Measurements from ENCODE around the gene SLC25A11. TPM values are rescaled to one million over a fixed set of nuclear protein-coding genes. Genes with fewer than 3 reads are reported as not detected.

SLC25A11 gene
- total and polyA plus RNA-seq, 2 donors (not counting 1 experiment from before 2014, with no cell fraction given): 32.3 to 44.4 TPM

- Histone ChIP-seq H3K9me3 (ENCODE audit: control extremely low read depth in 1 of 3, control insufficient read depth in 2 of 3, insufficient read depth in 1 of 3, low read length in 2 of 3) (peaks cover 0 to 25% (median 0%) of the 10 kb centered on the region in 3 donors), H2AFZ (ENCODE audit: insufficient read depth, low read depth, low read length, poor library complexity, severe bottlenecking) (peak overlapping the region; percentile 69), H3K4me2 (replicated peaks; ENCODE audit: low read depth, low read length, poor library complexity, severe bottlenecking) (peak overlapping the region; percentile 98), H3K4me3 (ENCODE audit: control extremely low read depth in 1 of 5, extremely low read depth in 1 of 5, insufficient read depth in 1 of 5, low read depth in 2 of 5, low read length in 4 of 5) (peak overlapping the region; percentile 32 to 73 (median 66)), H3K36me3 (replicated peaks in 1 of 2; ENCODE audit: control extremely low read depth in 1 of 2, control insufficient read depth in 1 of 2, extremely low read depth in 1 of 2, insufficient read depth in 2 of 2, low read length in 1 of 2) (peaks cover 0 to 15% of the 10 kb centered on the region in 2 experiments), H3K27me3 (replicated peaks in 1 of 4; ENCODE audit: control extremely low read depth in 1 of 4, control insufficient read depth in 3 of 4, insufficient read depth in 4 of 4, low read length in 3 of 4) (peaks cover 0 to 27% (median 11%) of the 10 kb centered on the region in 4 experiments), H4K20me1 (ENCODE audit: control insufficient read depth, insufficient read depth, low read length, poor library complexity, severe bottlenecking) (no peaks in the 10 kb centered on the region), H3K27ac (ENCODE audit: low read length in 2 of 2) (peak overlapping the region in 1 of 2 donors; percentile 55), H3K4me1 (ENCODE audit: control insufficient read depth in 2 of 2, insufficient read depth in 2 of 2, low read length in 2 of 2) (peaks cover 45 to 53% of the 10 kb centered on the region in 2 donors), H3K9ac (ENCODE audit: low read length) (peak overlapping the region; percentile 68), H3K79me2 (ENCODE audit: control insufficient read depth, insufficient read depth, low read length) (no peaks in the 10 kb centered on the region)
- H3K4me1 Mint-ChIP-seq: peaks cover 48% of the 10 kb centered on the region
- H3K27me3 Mint-ChIP-seq: peaks cover 4% of the 10 kb centered on the region
- peak overlapping the region; percentile 93 for H3K4me3 Mint-ChIP-seq
- ATAC-seq (ENCODE audit: low read depth) (peak; percentile 16), DNase-seq (peak; percentile 91)
- POLR2A ChIA-PET: interaction anchor here (0.6 to 2.1 kb wide), 4 partner anchors 39 to 110 kb away, joined by 3 to 9 read pairs (median 6); partner anchors contain the start of genes RNF167, SLC25A11 and SPAG7
- CTCF ChIA-PET: interaction anchor here (0.8 to 4.0 kb wide), 6 partner anchors 19 to 190 kb away, joined by 3 to 15 read pairs (median 4); partner anchors contain the start of gene SPAG7
- WGBS (ENCODE audit: insufficient coverage): 11% methylated on average over 63 of the region's 65 CpGs
- H3K27ac Mint-ChIP-seq: peak overlapping the region; percentile 82
- TF ChIP-seq CTCF (IDR thresholded peaks at IDR 0.05): no peak
- TF ChIP-seq EZH2 (IDR thresholded peaks at IDR 0.05; ENCODE audit: borderline replicate concordance, insufficient read depth, low read depth, low read length, poor library complexity, severe bottlenecking): no peak
- intact Hi-C loops (cut with micrococcal nuclease): loop anchor here (1.0 to 5.0 kb wide), 2 partner anchors 93 to 333 kb away; partner anchors contain the start of gene PLD2
- H3K9me3 Mint-ChIP-seq (ENCODE audit: insufficient read depth): no peaks in the 10 kb centered on the region
Observed at GRCh38 chr17:4900231-4901107, 39.4 kb downstream of the SLC25A11 start.

All from B cell (primary cell).